ENCODE measurements around the gene CADPS.

Gene CADPS

GRCh38 chr3:62827550-62827949, 47.7 kb downstream of the CADPS start:
- Histone ChIP-seq H3K4me3 (ENCODE audit: low read length, poor library complexity, severe bottlenecking) (no peak overlapping the region), H4K20me1 (ENCODE audit: insufficient read depth, low read length, poor library complexity, severe bottlenecking) (no peaks in the 10 kb centered on the region), H3K79me2 (ENCODE audit: insufficient read depth, low read length) (no peaks in the 10 kb centered on the region), H3F3A (ENCODE audit: low read depth) (no peaks in the 10 kb centered on the region), H3K9me2 (replicated peaks; ENCODE audit: low read depth, low read length) (no peaks in the 10 kb centered on the region), H3K4me2 (ENCODE audit: low read depth, low read length, poor library complexity, severe bottlenecking) (no peak overlapping the region), H3K36me3 (ENCODE audit: insufficient read depth, low read length) (no peaks in the 10 kb centered on the region), H3K9me3 (ENCODE audit: insufficient read depth, low read depth, low read length) (no peaks in the 10 kb centered on the region), H3K4me1 (ENCODE audit: insufficient read depth, low read length, poor library complexity, severe bottlenecking) (no peaks in the 10 kb centered on the region), H3K9ac (ENCODE audit: low read depth, low read length, poor library complexity, severe bottlenecking) (no peak overlapping the region), H2AFZ (ENCODE audit: low read length) (no peak overlapping the region), H3K27me3 (ENCODE audit: insufficient read depth, low read length, poor library complexity, severe bottlenecking) (no peaks in the 10 kb centered on the region)
- TF ChIP-seq CTCF (conservative IDR thresholded peaks at IDR 0.05; ENCODE audit: low read length) (no peak), EZH2phosphoT487 (IDR thresholded peaks at IDR 0.05; ENCODE audit: borderline replicate concordance) (no peak)

- H3K9me3 ChIP-seq (ENCODE audit: insufficient read depth, low read depth, low read length) = no peaks in the 10 kb centered on the region
Observed at GRCh38 chr3:62824965-62825592, 50.1 kb downstream of the CADPS start.

GRCh38 chr3:62823461-62824050, 51.7 kb downstream of the CADPS start:
- Histone ChIP-seq H3K4me2 (ENCODE audit: low read depth, low read length, poor library complexity, severe bottlenecking) (no peak overlapping the region), H3K9me3 (ENCODE audit: insufficient read depth, low read depth, low read length) (no peaks in the 10 kb centered on the region), H2AFZ (ENCODE audit: low read length) (no peak overlapping the region), H3K4me3 (ENCODE audit: low read length, poor library complexity, severe bottlenecking) (no peak overlapping the region), H4K20me1 (ENCODE audit: insufficient read depth, low read length, poor library complexity, severe bottlenecking) (no peaks in the 10 kb centered on the region), H3K9ac (ENCODE audit: low read depth, low read length, poor library complexity, severe bottlenecking) (no peak overlapping the region), H3K4me1 (ENCODE audit: insufficient read depth, low read length, poor library complexity, severe bottlenecking) (no peaks in the 10 kb centered on the region), H3K27me3 (ENCODE audit: insufficient read depth, low read length, poor library complexity, severe bottlenecking) (no peaks in the 10 kb centered on the region), H3F3A (ENCODE audit: low read depth) (no peaks in the 10 kb centered on the region), H3K36me3 (ENCODE audit: insufficient read depth, low read length) (no peaks in the 10 kb centered on the region), H3K79me2 (ENCODE audit: insufficient read depth, low read length) (no peaks in the 10 kb centered on the region), H3K9me2 (replicated peaks; ENCODE audit: low read depth, low read length) (no peaks in the 10 kb centered on the region)
- TF ChIP-seq EZH2phosphoT487 (IDR thresholded peaks at IDR 0.05; ENCODE audit: borderline replicate concordance) = no peak
- TF ChIP-seq CTCF (conservative IDR thresholded peaks at IDR 0.05; ENCODE audit: low read length) = no peak

More at GRCh38 chr3:62824965-62825592, 50.1 kb downstream of the CADPS start:
- Histone ChIP-seq H2AFZ (ENCODE audit: low read length) (no peak overlapping the region), H3K9ac (ENCODE audit: low read depth, low read length, poor library complexity, severe bottlenecking) (no peak overlapping the region), H4K20me1 (ENCODE audit: insufficient read depth, low read length, poor library complexity, severe bottlenecking) (no peaks in the 10 kb centered on the region), H3K27me3 (ENCODE audit: insufficient read depth, low read length, poor library complexity, severe bottlenecking) (no peaks in the 10 kb centered on the region), H3F3A (ENCODE audit: low read depth) (no peaks in the 10 kb centered on the region), H3K79me2 (ENCODE audit: insufficient read depth, low read length) (no peaks in the 10 kb centered on the region), H3K36me3 (ENCODE audit: insufficient read depth, low read length) (no peaks in the 10 kb centered on the region), H3K4me2 (ENCODE audit: low read depth, low read length, poor library complexity, severe bottlenecking) (no peak overlapping the region), H3K4me3 (ENCODE audit: low read length, poor library complexity, severe bottlenecking) (no peak overlapping the region), H3K4me1 (ENCODE audit: insufficient read depth, low read length, poor library complexity, severe bottlenecking) (no peaks in the 10 kb centered on the region), H3K9me2 (replicated peaks; ENCODE audit: low read depth, low read length) (no peaks in the 10 kb centered on the region)
- TF ChIP-seq CTCF (conservative IDR thresholded peaks at IDR 0.05; ENCODE audit: low read length) (no peak), EZH2phosphoT487 (IDR thresholded peaks at IDR 0.05; ENCODE audit: borderline replicate concordance) (no peak)

Data from Loucy (cell line).